ENCODE results near the gene CD300LB. TPM values are rescaled to one million over a fixed set of nuclear protein-coding genes. Genes with fewer than 3 reads are reported as not detected.

The CD300LB gene
- total RNA-seq, 1 donor from 2014 or later: not detected

DNA sequence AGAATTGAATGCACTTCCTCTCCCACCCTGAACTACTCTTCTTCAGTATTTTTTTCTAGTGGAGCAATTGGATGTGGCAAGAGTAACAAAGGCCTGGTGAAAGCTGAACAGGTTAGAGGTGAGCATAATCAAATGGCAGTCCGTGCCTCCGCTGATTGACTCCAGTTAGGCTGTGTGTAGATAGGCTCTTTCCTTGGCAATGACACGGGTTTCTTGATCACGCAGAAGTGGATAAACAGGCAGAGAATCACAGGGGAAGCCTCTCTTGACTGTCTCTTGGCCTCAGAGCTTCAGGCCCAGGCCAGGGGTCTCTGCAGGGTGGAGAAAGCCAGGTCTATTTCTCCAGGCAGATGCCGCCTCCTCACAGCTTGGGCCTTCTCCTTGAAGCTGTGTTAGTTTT, 4.2 kb downstream of the CD300LB start:
- DNase-seq (ENCODE audit: extremely low spot score, unreplicated experiment): peak; percentile 44
- Mint-ChIP-seq H3K27ac (ENCODE audit: unreplicated experiment) (no peak overlapping the region), H3K9me3 (ENCODE audit: unreplicated experiment) (no peaks in the 10 kb centered on the region), H3K27me3 (ENCODE audit: unreplicated experiment) (no peaks in the 10 kb centered on the region), H3K4me1 (ENCODE audit: unreplicated experiment) (no peaks in the 10 kb centered on the region), H3K4me3 (ENCODE audit: unreplicated experiment) (no peak overlapping the region), H3K36me3 (ENCODE audit: unreplicated experiment) (no peaks in the 10 kb centered on the region)
- TF ChIP-seq, protein P1, sequence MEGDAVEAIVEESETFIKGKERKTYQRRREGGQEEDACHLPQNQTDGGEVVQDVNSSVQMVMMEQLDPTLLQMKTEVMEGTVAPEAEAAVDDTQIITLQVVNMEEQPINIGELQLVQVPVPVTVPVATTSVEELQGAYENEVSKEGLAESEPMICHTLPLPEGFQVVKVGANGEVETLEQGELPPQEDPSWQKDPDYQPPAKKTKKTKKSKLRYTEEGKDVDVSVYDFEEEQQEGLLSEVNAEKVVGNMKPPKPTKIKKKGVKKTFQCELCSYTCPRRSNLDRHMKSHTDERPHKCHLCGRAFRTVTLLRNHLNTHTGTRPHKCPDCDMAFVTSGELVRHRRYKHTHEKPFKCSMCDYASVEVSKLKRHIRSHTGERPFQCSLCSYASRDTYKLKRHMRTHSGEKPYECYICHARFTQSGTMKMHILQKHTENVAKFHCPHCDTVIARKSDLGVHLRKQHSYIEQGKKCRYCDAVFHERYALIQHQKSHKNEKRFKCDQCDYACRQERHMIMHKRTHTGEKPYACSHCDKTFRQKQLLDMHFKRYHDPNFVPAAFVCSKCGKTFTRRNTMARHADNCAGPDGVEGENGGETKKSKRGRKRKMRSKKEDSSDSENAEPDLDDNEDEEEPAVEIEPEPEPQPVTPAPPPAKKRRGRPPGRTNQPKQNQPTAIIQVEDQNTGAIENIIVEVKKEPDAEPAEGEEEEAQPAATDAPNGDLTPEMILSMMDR (IDR thresholded peaks at IDR 0.05): no peak

DNA sequence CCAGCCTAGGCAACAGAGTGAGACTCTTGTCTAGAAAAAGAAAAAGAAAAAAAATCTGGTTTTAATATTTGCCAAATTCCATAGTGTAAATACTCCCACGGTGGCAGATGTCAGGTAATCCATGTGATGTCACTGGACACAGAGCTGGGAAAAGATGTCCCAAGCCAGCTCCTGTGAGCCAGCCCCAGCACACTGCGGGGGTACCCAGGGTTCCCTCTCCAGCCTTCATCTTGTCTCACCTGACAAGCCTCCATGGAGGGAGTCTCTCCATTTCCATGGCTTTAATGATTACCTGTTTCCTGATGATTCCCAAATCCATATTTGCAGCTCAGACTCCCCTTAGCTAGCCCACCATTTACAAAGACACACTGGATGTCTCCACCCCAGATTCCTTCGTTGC, 4.6 kb downstream of the CD300LB start:
- H3K9me3 Mint-ChIP-seq (ENCODE audit: unreplicated experiment): no peaks in the 10 kb centered on the region
- no peak overlapping the region for H3K27ac Mint-ChIP-seq (ENCODE audit: unreplicated experiment)

DNA sequence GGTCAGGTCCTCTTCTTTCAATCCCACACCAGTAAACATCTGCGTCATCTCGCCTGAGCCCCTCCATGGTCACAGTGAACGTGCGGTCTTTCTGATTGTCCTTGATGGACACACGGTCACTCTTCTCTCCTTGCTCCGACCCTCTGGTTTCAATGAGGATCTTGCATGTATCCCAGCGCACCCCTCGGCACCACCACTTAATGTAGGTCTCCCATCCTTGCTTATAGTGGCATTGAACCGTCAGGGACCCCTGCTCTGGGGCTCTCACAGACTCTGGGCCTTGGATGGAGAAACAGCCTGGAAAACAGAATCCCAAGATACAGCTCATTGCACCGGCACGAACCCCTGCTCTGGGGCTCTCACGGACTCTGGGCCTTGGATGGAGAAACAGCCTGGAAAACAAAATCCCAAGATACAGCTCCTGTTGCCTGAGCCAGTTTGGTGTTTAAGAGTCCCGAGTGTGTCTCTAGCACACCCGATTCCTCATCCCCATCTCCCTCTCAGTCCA, 5.4 kb downstream of the CD300LB start:
- no peak overlapping the region for H3K4me3 Mint-ChIP-seq (ENCODE audit: unreplicated experiment)
- TF ChIP-seq, protein P1 (IDR thresholded peaks at IDR 0.05): no peak
- H3K27ac Mint-ChIP-seq (ENCODE audit: unreplicated experiment): no peak overlapping the region
- no peaks in the 10 kb centered on the region for H3K27me3 Mint-ChIP-seq (ENCODE audit: unreplicated experiment)
- peak; percentile 75 for DNase-seq (ENCODE audit: extremely low spot score, unreplicated experiment)
- no peaks in the 10 kb centered on the region for H3K36me3 Mint-ChIP-seq (ENCODE audit: unreplicated experiment)
- no peaks in the 10 kb centered on the region for H3K9me3 Mint-ChIP-seq (ENCODE audit: unreplicated experiment)
- H3K4me1 Mint-ChIP-seq (ENCODE audit: unreplicated experiment): no peaks in the 10 kb centered on the region

More for the DNA sequence above, 4.6 kb downstream of the CD300LB start:
- no peaks in the 10 kb centered on the region for H3K4me1 Mint-ChIP-seq (ENCODE audit: unreplicated experiment)
- TF ChIP-seq, protein P1 (IDR thresholded peaks at IDR 0.05): no peak
- DNase-seq (ENCODE audit: extremely low spot score, unreplicated experiment): peak; percentile 66
- H3K27me3 Mint-ChIP-seq (ENCODE audit: unreplicated experiment): no peaks in the 10 kb centered on the region
- H3K4me3 Mint-ChIP-seq (ENCODE audit: unreplicated experiment): no peak overlapping the region
- H3K36me3 Mint-ChIP-seq (ENCODE audit: unreplicated experiment): no peaks in the 10 kb centered on the region

DNA sequence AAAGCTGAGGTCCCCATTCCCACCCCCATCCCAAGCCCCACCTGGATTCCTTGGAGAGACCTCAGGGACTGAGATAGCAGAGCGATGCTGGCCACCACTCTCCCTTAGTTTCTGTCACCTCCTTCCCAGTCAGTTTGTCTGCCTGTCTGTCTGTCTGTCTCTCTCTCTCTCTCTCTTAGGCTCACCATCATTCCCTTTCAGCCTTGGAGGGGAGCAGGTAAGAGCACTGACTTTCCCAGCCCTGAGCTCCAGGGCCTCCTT, 5.9 kb downstream of the CD300LB start:
- no peaks in the 10 kb centered on the region for H3K9me3 Mint-ChIP-seq (ENCODE audit: unreplicated experiment)
- no peaks in the 10 kb centered on the region for H3K27me3 Mint-ChIP-seq (ENCODE audit: unreplicated experiment)
- no peak overlapping the region for H3K27ac Mint-ChIP-seq (ENCODE audit: unreplicated experiment)
- no peaks in the 10 kb centered on the region for H3K36me3 Mint-ChIP-seq (ENCODE audit: unreplicated experiment)
- DNase-seq (ENCODE audit: extremely low spot score, unreplicated experiment): no peak
- TF ChIP-seq, protein P1 (IDR thresholded peaks at IDR 0.05): no peak
- H3K4me1 Mint-ChIP-seq (ENCODE audit: unreplicated experiment): no peaks in the 10 kb centered on the region
- H3K4me3 Mint-ChIP-seq (ENCODE audit: unreplicated experiment): no peak overlapping the region

DNA sequence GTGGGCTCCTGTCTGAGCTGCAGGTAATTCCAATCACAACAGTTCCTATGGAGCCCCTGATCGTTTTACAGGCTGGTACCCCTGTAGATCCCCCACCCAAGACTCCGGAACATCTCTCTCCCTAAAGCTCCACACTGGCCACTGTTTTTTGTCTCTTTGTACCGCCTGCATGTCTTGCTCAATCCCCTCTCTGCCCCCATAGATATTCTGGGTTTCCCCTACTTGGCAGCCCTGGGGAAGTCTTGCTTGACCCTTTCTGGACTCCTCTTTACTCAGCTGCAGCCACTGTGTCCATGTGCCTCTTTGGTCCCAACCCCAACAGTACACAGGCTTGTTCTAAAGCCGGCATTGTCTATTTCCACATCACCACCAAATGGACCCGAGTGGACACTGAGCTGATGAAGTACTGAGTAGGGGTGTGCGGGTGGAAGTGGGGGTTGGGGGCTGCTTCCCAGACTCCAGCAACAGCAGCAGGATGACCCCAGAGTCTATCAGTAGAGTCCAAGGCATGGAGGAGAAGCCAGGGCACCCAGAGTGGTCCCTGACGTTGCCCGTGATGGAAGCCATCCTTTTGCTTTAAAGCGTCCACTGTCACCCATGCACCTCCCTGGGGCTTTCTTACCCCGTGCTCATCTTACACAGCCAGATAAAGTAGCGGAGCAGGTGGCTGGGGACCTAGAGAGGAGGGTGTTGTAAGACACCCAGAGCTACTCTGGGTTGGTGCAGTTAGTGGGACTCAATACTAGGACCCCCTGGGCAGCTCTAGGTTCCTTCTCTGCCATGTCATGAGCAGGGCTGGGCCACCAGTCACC, 6.4 kb downstream of the CD300LB start:
- H3K9me3 Mint-ChIP-seq (ENCODE audit: unreplicated experiment): no peaks in the 10 kb centered on the region
- DNase-seq (ENCODE audit: extremely low spot score, unreplicated experiment): peak; percentile 60
- no peaks in the 10 kb centered on the region for H3K27me3 Mint-ChIP-seq (ENCODE audit: unreplicated experiment)
- H3K36me3 Mint-ChIP-seq (ENCODE audit: unreplicated experiment): no peaks in the 10 kb centered on the region
- H3K4me1 Mint-ChIP-seq (ENCODE audit: unreplicated experiment): no peaks in the 10 kb centered on the region
- H3K27ac Mint-ChIP-seq (ENCODE audit: unreplicated experiment): no peak overlapping the region
- TF ChIP-seq, protein P1 (IDR thresholded peaks at IDR 0.05): no peak
- no peak overlapping the region for H3K4me3 Mint-ChIP-seq (ENCODE audit: unreplicated experiment)

All from osteocyte (in vitro differentiated cells).